HG02678 (cell line): Measurements from ENCODE around the gene IRF8.
"Not testable (repeated sequence)": the region's sequence is repeated elsewhere in the genome, so short reads cannot be mapped to it uniquely, and the experiment has no call there.

Source experiments
- ATAC-seq: cut with Tn5 transposase; IDR thresholded peaks from one replicate; pipeline ENCODE4 v1.9.1; 2021; ENCODE audit warnings: mild to moderate bottlenecking, moderate library complexity; ENCODE audit not compliant: unreplicated experiment

IRF8 gene

GRCh38 chr16:85898521-85899442 lies at the start of gene IRF8:
TSS of gene IRF8 (plus strand) at chr16:85899162. CDS start at chr16:85903016, 3,854 bp downstream.
- peak; percentile 51 for ATAC-seq

DNA sequence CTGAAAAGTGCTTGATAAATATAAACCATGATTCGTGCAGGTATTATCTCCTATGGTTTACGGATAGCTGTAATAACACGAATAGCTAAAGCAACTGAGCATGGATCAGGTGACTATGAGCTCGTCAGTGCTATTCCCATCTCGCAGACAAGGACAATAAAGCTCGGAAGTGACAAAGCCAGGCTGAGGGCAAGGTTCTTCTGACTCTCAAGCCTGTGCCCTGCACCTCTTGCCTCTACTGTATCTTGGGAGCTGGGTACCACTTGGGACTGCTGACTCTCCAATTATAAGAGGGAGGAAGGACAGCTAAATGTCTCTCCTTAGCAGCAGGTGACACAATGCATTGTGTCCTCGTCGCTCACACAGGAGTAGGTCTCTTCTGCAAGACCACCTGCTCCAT lies 49.6 kb upstream of the IRF8 start:
- ATAC-seq = no peak

GRCh38 chr16:85850344-85850880 lies 48.5 kb upstream of the IRF8 start:
- no peak for ATAC-seq

DNA sequence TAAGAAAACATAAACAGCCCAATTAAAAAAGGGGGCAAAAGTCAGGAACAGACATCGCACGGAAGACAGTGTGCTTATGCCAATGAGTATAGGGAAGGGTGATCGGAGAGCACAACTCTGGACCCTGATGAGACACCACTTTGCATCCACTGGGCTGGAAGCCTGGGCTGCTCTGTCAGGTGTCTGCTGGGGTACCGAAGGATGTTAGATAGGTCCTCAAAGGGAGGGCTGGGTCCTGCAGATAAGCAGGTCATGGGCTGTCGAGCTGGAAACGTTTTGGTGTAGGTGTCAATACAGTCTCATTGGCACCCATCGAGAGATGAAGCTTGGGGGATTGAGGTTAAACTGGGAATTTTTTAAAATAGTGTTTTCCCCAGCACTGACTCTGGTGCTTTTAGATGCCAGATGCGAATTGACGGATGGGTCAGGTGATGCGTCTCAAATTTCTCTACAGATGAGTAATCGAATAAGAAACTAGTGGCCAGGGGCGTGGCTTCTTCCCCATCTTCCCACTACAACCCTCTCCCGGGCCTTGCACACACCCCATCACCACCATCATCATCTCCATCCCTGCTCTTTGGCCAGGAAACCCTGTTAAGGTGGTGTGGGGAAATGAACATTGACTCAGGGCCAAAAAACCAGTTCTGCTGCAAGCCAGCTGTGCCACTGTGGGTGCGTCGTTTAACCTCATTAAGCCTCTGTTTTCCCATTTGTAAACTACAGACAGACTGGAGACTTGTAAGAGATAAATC lies 47.8 kb upstream of the IRF8 start:
- no peak for ATAC-seq

- ATAC-seq = no peak
Measured at GRCh38 chr16:85853547-85854545, 45.1 kb upstream of the IRF8 start.

- ATAC-seq = no peak
Measured at GRCh38 chr16:85854935-85855334, 44.0 kb upstream of the IRF8 start.

GRCh38 chr16:85856079-85856478 lies 42.9 kb upstream of the IRF8 start:
- ATAC-seq = no peak

- no peak for ATAC-seq
Measured at GRCh38 chr16:85856585-85856984, 42.4 kb upstream of the IRF8 start.

DNA sequence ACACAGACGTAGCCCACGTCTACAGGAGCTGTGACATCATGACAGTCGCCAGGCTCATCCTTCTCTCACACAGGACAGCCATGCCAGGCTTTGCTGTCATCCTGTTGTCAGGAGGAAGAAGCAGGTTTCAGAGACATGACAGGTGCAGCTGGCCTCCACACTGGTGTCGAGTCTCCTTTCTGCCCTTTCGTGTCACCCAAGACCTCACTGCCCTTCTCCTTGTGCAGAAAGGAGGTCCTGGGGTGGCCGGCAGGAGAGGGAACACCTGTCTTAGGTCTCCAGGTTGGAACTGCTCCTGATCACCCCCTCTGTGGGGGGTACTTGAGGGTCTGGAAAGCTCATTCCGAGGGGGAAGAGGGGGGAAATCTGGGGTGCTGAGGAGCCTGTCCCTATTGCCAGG lies 41.6 kb upstream of the IRF8 start:
- ATAC-seq = no peak

DNA sequence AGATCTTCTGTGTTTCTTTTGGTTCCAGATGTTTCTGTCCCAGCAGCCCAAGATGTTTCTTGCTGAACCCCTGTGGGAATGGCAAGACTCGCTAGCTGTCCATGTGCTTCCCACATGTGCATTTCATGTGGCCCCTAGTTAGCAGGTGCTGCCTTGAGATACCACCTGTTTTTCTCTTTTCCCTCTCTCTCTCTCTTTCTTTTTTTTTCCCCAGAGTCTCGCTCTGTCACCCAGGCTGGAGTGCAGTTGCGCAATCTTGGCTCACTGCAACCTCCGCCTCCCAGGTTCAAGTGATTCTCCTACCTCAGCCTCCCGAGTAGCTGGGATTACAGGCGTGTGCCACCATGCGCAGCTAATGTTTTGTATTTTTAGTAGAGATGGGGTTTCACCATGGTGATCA lies 40.4 kb upstream of the IRF8 start:
- not testable (repeated sequence) for ATAC-seq

GRCh38 chr16:85858984-85859817 lies 39.8 kb upstream of the IRF8 start:
- no peak for ATAC-seq

- no peak for ATAC-seq
Measured at GRCh38 chr16:85859818-85860125, 39.2 kb upstream of the IRF8 start.

DNA sequence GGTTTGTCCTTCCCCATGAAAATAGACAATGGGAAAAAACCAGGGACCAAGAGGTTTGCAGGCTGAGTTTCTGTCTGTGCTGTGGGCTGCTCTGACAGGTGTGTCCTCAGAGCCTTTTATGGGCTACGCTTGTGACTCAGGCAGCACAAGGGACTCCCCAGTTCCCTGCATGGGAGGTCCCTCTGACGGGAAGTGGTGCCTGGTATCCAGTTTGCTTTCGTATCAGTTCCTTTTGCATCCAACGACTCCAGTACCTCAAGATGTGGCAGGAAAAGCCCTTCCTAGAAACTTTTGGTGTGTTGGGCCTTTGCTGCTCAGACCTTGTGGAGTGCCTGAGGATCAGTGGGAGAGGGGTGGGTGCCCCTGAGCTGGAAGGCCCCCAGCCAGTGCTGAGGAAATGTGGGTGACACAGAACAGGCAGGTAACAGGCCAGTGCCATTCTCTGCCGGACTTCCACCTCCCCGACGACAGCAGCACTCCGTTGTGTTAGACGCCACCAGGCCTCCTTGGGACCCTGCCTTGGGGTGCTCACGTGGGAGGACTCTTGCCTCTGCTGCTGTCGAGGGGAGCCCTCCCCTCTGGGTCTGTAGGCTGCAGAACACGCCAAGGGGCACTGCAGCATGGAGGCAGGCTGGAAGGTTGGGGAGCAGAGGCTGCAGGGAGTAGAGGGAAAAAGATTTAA lies 38.4 kb upstream of the IRF8 start:
- peak; percentile 59 for ATAC-seq

DNA sequence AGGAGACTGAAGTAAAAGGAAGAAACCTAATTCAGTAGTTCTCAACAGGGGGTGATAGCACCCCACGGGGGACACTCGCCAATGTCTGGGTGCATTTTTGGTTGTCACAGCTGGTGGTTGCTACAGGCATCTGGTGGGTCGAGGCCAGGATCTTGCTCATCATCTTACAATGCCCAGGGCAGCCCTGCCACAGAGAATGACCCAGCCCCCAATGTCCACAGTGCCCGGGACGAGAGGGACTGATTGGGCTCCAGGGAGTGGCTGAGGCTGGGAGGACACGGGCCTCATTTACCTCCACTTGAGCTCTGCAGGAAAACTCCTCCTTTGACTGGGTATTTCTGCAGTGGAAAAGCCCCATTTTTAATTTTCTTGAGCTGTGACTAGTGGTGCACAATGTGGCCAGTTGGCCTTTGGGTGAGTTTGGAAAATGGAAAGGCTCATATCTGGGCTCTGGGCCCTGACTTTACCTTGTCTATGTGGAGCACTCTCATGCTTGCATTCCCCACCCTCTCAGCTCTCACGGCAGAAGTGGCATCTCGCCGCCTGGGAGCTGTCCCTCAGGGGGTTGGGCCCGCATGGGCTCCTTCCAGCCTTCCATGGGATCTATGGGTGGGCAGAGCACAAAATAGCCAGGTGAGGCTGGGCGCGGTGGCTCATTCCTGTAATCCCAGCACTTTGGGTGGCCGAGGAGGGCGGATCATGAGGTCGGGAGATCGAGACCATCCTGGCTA lies 37.7 kb upstream of the IRF8 start:
- ATAC-seq = no peak

- no peak for ATAC-seq
Measured at GRCh38 chr16:85862476-85863383, 36.2 kb upstream of the IRF8 start.

DNA sequence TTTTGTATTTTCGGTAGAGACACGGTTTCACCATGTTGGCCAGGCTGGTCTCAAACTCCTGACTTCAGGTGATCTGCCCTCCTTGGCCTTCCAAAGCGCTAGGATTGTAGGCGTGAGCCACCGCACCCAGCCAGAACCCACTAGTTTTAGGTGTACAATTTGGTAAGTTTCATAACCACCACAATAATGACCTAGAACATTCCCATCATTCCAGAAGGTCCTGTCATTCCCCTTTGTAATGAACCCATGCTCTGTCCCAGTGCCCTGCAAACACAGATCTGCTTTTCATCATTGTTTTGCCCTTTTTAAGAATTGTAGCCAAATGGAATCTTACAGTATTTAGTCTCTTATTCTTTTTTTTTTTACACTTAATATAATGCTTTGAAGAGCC lies 35.6 kb upstream of the IRF8 start:
- ATAC-seq = no peak

GRCh38 chr16:85864965-85865364 lies 34.0 kb upstream of the IRF8 start:
- no peak for ATAC-seq

GRCh38 chr16:85867189-85867588 lies 31.8 kb upstream of the IRF8 start:
- no peak for ATAC-seq
